K562 (cell line): Measurements from ENCODE around the gene RALGAPB. TPM values are rescaled to one million over a fixed set of nuclear protein-coding genes. Genes with fewer than 3 reads are reported as not detected.

Source experiments
- ARNT ChIP-seq, 2 experiments: fragments of 450-650 bp; IDR thresholded peaks; 2 replicates each; pipeline ENCODE4 v1.6.1; 2016; ENCODE audit warnings: mild to moderate bottlenecking in 1 of 2
- C11orf30 ChIP-seq: fragments of 450-650 bp; IDR thresholded peaks from 2 replicates; pipeline ENCODE4 v1.6.1; 2016; ENCODE audit warnings: low read depth, mild to moderate bottlenecking
- CREB3L1 ChIP-seq: fragments of 450-650 bp; IDR thresholded peaks from 2 replicates; pipeline ENCODE4 v1.6.1; 2014; ENCODE audit warnings: low read depth, mild to moderate bottlenecking, moderate library complexity, borderline replicate concordance
- DDX20 ChIP-seq: fragments of 450-650 bp; IDR thresholded peaks from 2 replicates; pipeline ENCODE4 v1.6.1; 2016; ENCODE audit warnings: missing genetic modification characterization, low read depth, mild to moderate bottlenecking, missing compliant biosample characterization, moderate library complexity
- ETV6 ChIP-seq, 3 experiments: fragments of 150-350 bp in 1 of 3; sonication (generic) in 1 of 3; formaldehyde crosslinking in 1 of 3; IDR thresholded peaks; 2 replicates each; pipeline versions ENCODE4 v1.6.1 to v1.8.0; 2014 to 2022; ENCODE audit warnings: borderline replicate concordance in 2 of 3, low read depth in 2 of 3, antibody characterized with exemption in 1 of 3, low read length in 1 of 3, mild to moderate bottlenecking in 1 of 3, missing genetic modification reagents in 1 of 3
- FUS ChIP-seq: fragments of 200-400 bp; formaldehyde crosslinking; optimal IDR thresholded peaks from 2 replicates; pipeline ENCODE3; 2017; ENCODE audit warnings: low read depth, low read length
- MAFK ChIP-seq: IDR thresholded peaks from 2 replicates; pipeline ENCODE4 v1.6.1; 2011; ENCODE audit warnings: low read length, improper control_type of control experiment
- MTF1 ChIP-seq: fragments of 250-450 bp; sonication (Bioruptor Pico); IDR thresholded peaks from 2 replicates; pipeline ENCODE4 v1.9.0; 2021; ENCODE audit warnings: moderate library complexity, mild to moderate bottlenecking, inconsistent platforms, borderline replicate concordance
- NR2C2 ChIP-seq, 2 experiments: fragments of 200-800 bp in 1 of 2; sonication (Bioruptor generic) in 1 of 2; sonication (generic) in 1 of 2; formaldehyde crosslinking in 1 of 2; IDR thresholded peaks; 2 replicates each; pipeline versions ENCODE4 v1.6.1 to v1.8.0; 2016 to 2022; ENCODE audit warnings: mild to moderate bottlenecking in 1 of 2, missing compliant biosample characterization in 1 of 2, missing genetic modification characterization in 1 of 2, missing genetic modification reagents in 1 of 2
- POLR2AphosphoS5 ChIP-seq: IDR thresholded peaks from 2 replicates; pipeline ENCODE4 v1.6.1; 2011; ENCODE audit warnings: mild to moderate bottlenecking, low read depth, low read length, moderate library complexity; ENCODE audit not compliant: control insufficient read depth, insufficient read depth
- RFX1 ChIP-seq: fragments of 450-650 bp; IDR thresholded peaks from 2 replicates; pipeline ENCODE4 v1.6.1; 2016; ENCODE audit warnings: mild to moderate bottlenecking, moderate library complexity
- SIN3B ChIP-seq: fragments of 450-650 bp; IDR thresholded peaks from 2 replicates; pipeline ENCODE4 v1.6.1; 2017; ENCODE audit warnings: low read depth, mild to moderate bottlenecking, moderate library complexity
- SIRT6 ChIP-seq: IDR thresholded peaks from one replicate; pipeline ENCODE4 v1.6.1; 2012; ENCODE audit warnings: low read depth, mild to moderate bottlenecking, control low read depth, inconsistent platforms, low read length, moderate library complexity
- SUPT5H ChIP-seq: fragments of 450-650 bp; IDR thresholded peaks from 2 replicates; pipeline ENCODE4 v1.6.1; 2016
- TAL1 ChIP-seq: fragments of 450-650 bp; IDR thresholded peaks from 2 replicates; pipeline ENCODE4 v1.6.1; 2016; ENCODE audit warnings: mild to moderate bottlenecking
- TEAD1 ChIP-seq, 2 experiments: fragments of 450-650 bp in 1 of 2; sonication (generic) in 1 of 2; formaldehyde crosslinking; IDR thresholded peaks; 2 replicates each; pipeline versions ENCODE4 v1.4.0 to v1.8.0; 2020 to 2022; ENCODE audit warnings: mild to moderate bottlenecking in 2 of 2, missing genetic modification reagents in 1 of 2
- THRA ChIP-seq: fragments of 450-650 bp; IDR thresholded peaks from 2 replicates; pipeline ENCODE4 v1.6.1; 2017; ENCODE audit warnings: mild to moderate bottlenecking, moderate library complexity
- ZBTB33 ChIP-seq: sonication (generic); formaldehyde crosslinking; IDR thresholded peaks from 2 replicates; pipeline ENCODE4 v1.8.1; 2023; ENCODE audit warnings: mild to moderate bottlenecking, missing genetic modification reagents
- ZNF551 ChIP-seq: fragments of 250-450 bp; sonication (Bioruptor Pico); IDR thresholded peaks from 2 replicates; pipeline ENCODE4 v1.5.0; 2021; ENCODE audit warnings: mild to moderate bottlenecking, moderate library complexity
- ZNF57 ChIP-seq: fragments of 450-650 bp; formaldehyde crosslinking; IDR thresholded peaks from 2 replicates; pipeline ENCODE4 v1.4.0; 2020; ENCODE audit warnings: mild to moderate bottlenecking, moderate library complexity
- polyA plus RNA-seq, 8 experiments: library from polyadenylated mRNA; depleted of rRNA in 4 of 8; stranded (reverse) in 5 of 8; unstranded in 3 of 8; fragments of >200 nt; fragmentation: Nextera tagmentation in 2 of 8; fragmentation: Illumina TruSeq in 1 of 8; extraction: Ambion mirVana in 2 of 8; extraction: Trizol in 1 of 8; gene quantifications; 2 replicates each; pipeline versions ENCODE4 v1.2.1 to v1.2.3, GENCODE V29; 2011 to 2014; ENCODE audit warnings: inconsistent platforms in 1 of 8, missing spikeins in 1 of 8
- total RNA-seq, 7 experiments: library from RNA; depleted of rRNA in 6 of 7; stranded (reverse); fragments of >200 nt in 6 of 7; fragmentation: Illumina TruSeq in 2 of 7; extraction: Trizol in 2 of 7; gene quantifications; 2 replicates each; pipeline versions ENCODE4 v1.2.1 to v1.2.3, GENCODE V29; 2011 to 2021; ENCODE audit warnings: low replicate concordance in 1 of 7

The RALGAPB gene
- total and polyA plus RNA-seq, 9 of the 15 experiments (the other 6 are each of a cell fraction or from before 2014, with no cell fraction given): 4.3 to 25.6 (median 13.6) TPM

GRCh38 chr20:38472513-38473366 is at the start of gene RALGAPB (continued):
- TF ChIP-seq DDX20: no peak
- no peak for TF ChIP-seq MAFK
- no peak for TF ChIP-seq ZNF551 (CRISPR knock-in tag)
- TF ChIP-seq TAL1: no peak
- no peak for TF ChIP-seq THRA
- no peak for TF ChIP-seq ETV6 (IDR thresholded peaks at IDR 0.05; ENCODE audit: borderline replicate concordance in 1 of 2, low read depth in 2 of 2, low read length in 1 of 2)
- no peak for TF ChIP-seq ETV6 (CRISPR knock-in tag; IDR thresholded peaks at IDR 0.05; ENCODE audit: borderline replicate concordance)
- no peak for TF ChIP-seq RFX1
- no peak for TF ChIP-seq MTF1 (CRISPR knock-in tag)
- TF ChIP-seq NR2C2 (CRISPR knock-in tag; IDR thresholded peaks at IDR 0.05): 0 out of 2 replicates have a peak, but pooled peaks have one; percentile 12
- peak; percentile 83; the same call in 1 of the 2 replicates for TF ChIP-seq NR2C2 (tag; IDR thresholded peaks at IDR 0.05)
- peak; percentile 66 for TF ChIP-seq SUPT5H
- no peak for TF ChIP-seq ZNF57 (CRISPR knock-in tag)
- no peak for TF ChIP-seq SIRT6
- TF ChIP-seq CREB3L1: 0 out of 2 replicates have a peak, but pooled peaks have one; percentile 22
- TF ChIP-seq ZBTB33 (CRISPR knock-in tag): no peak
- TF ChIP-seq ARNT (IDR thresholded peaks at IDR 0.05): no peak
- TF ChIP-seq C11orf30: peak; percentile 59
- TF ChIP-seq SIN3B: peak; percentile 65; the same call in 1 of the 2 replicates
- TF ChIP-seq POLR2AphosphoS5: peak; percentile 29; the same call in 1 of the 2 replicates
- no peak; a peak in 2 of 4 replicates for TF ChIP-seq TEAD1 (CRISPR knock-in tag; IDR thresholded peaks at IDR 0.05)
- TF ChIP-seq FUS: no peak
